ENCODE measurements around the gene TMEM198.
A peak's percentile ranks its signal among the peaks of the same experiment; 100 is the strongest.

TMEM198 gene

DNA sequence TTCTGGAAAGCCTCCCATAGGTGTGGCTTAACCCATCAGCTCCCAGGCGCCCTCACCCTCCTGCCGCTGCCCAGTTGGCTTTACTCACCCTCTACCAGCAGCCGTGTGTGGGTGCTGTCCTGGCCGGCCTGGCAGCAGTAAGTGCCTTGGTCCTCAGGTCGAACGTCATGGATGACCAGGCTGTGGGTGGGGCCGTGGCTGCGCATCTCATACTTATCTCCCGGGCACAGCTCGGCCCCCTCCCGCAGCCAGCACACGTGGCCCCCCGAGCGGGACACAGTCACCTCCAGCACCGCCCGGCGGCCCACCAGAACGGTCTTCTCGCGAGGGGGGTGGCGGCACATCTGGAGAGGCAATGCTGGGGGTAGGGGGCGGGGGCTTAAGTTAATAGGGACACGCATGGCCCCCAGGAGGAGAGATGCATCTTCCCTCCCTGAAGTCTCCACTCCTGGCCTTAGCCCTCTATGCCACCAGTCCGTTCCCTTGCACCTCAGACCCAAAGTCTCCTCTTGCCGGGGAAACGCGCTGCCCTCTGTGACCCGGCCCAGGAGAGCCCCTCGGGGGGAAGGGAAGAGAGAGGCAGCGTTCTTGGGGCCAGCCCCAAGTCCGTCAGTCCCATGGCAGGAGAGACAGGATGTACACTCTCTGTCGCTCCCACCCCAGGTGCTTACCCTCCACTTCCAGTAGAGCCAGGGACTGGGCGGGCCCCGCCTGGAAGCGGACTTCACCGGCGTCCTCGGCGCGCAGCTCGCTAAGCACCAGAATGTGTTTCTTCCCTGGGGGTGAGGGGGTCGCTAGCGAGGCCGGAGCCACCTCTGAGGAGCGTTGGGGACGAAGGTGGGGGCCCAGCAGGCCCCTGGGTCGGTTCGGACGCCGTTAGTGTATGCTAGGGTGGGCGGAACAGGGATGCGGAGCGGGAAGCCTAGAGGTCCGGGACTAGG lies 7.9 kb downstream of the TMEM198 start:
- FAIRE-seq (no peak), DNase-seq (ENCODE audit: insufficient read length, low spot score) (no peak)

GRCh38 chr2:219552382-219553167 lies 8.7 kb downstream of the TMEM198 start:
- DNase-seq (ENCODE audit: insufficient read length, low spot score) (peak; percentile 87), FAIRE-seq (peak; percentile 38)
- no peak for TF ChIP-seq POLR2AphosphoS5 (IDR thresholded peaks at IDR 0.05; ENCODE audit: low read depth, low read length)
- TF ChIP-seq SPI1 (IDR thresholded peaks at IDR 0.05; ENCODE audit: low read depth, low read length), result no peak
- no peak for TF ChIP-seq POU2F2 (IDR thresholded peaks at IDR 0.05; ENCODE audit: low read depth, low read length)

More for the DNA sequence above, 7.9 kb downstream of the TMEM198 start:
- no peak for TF ChIP-seq POU2F2 (IDR thresholded peaks at IDR 0.05; ENCODE audit: low read depth, low read length)

- DNase-seq (ENCODE audit: insufficient read length, low spot score), result no peak
- no peak for FAIRE-seq
- TF ChIP-seq POLR2A (IDR thresholded peaks at IDR 0.05; ENCODE audit: low read depth, low read length) (no peak), SPI1 (IDR thresholded peaks at IDR 0.05; ENCODE audit: low read depth, low read length) (no peak), POLR2AphosphoS5 (IDR thresholded peaks at IDR 0.05; ENCODE audit: low read depth, low read length) (no peak), TAF1 (IDR thresholded peaks at IDR 0.05; ENCODE audit: low read depth, low read length) (no peak), POU2F2 (IDR thresholded peaks at IDR 0.05; ENCODE audit: low read depth, low read length) (no peak), PAX5 (IDR thresholded peaks at IDR 0.05; ENCODE audit: insufficient read depth, low read length, severe bottlenecking) (no peak)
Measured at GRCh38 chr2:219553168-219553417, 9.3 kb downstream of the TMEM198 start.

- no peak for FAIRE-seq
- no peak for TF ChIP-seq POLR2A (IDR thresholded peaks at IDR 0.05; ENCODE audit: low read depth, low read length)
- TF ChIP-seq SPI1 (IDR thresholded peaks at IDR 0.05; ENCODE audit: low read depth, low read length), result no peak
- no peak for TF ChIP-seq TAF1 (IDR thresholded peaks at IDR 0.05; ENCODE audit: low read depth, low read length)
- TF ChIP-seq PAX5 (IDR thresholded peaks at IDR 0.05; ENCODE audit: insufficient read depth, low read length, severe bottlenecking), result no peak
- no peak for TF ChIP-seq POLR2AphosphoS5 (IDR thresholded peaks at IDR 0.05; ENCODE audit: low read depth, low read length)
- TF ChIP-seq POU2F2 (IDR thresholded peaks at IDR 0.05; ENCODE audit: low read depth, low read length), result no peak
Measured at GRCh38 chr2:219553463-219553963, 9.7 kb downstream of the TMEM198 start.

DNA sequence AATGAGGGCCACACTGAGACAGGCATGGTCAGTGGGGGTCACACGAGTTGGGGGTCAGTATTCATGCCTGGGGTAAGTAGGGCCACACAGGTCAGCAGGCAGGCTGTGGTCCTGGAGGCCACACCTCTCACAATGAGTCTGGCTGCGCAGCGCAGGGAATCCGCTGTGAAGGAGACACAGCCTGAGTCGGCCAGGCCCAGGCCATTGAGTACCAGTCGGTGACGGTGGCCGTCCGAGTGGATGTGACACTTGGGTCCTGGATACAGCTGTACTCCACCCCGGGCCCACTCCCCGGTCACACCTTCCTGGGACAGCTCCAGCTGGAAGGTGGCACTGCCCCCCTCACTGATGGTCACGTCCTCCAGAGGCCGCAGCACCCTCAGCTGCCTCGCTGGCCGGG lies 10.5 kb downstream of the TMEM198 start:
- no peak for FAIRE-seq
- DNase-seq (ENCODE audit: insufficient read length, low spot score), result no peak
- TF ChIP-seq POLR2A (IDR thresholded peaks at IDR 0.05; ENCODE audit: low read depth, low read length) (no peak), POLR2AphosphoS5 (IDR thresholded peaks at IDR 0.05; ENCODE audit: low read depth, low read length) (no peak), PAX5 (IDR thresholded peaks at IDR 0.05; ENCODE audit: insufficient read depth, low read length, severe bottlenecking) (no peak), SPI1 (IDR thresholded peaks at IDR 0.05; ENCODE audit: low read depth, low read length) (no peak), POU2F2 (IDR thresholded peaks at IDR 0.05; ENCODE audit: low read depth, low read length) (no peak), TAF1 (IDR thresholded peaks at IDR 0.05; ENCODE audit: low read depth, low read length) (no peak)

More at GRCh38 chr2:219553463-219553963, 9.7 kb downstream of the TMEM198 start:
- no peak for DNase-seq (ENCODE audit: insufficient read length, low spot score)

- DNase-seq (ENCODE audit: insufficient read length, low spot score) (no peak), FAIRE-seq (no peak)
- no peak for TF ChIP-seq POU2F2 (IDR thresholded peaks at IDR 0.05; ENCODE audit: low read depth, low read length)
- no peak for TF ChIP-seq POLR2A (IDR thresholded peaks at IDR 0.05; ENCODE audit: low read depth, low read length)
- TF ChIP-seq TAF1 (IDR thresholded peaks at IDR 0.05; ENCODE audit: low read depth, low read length), result no peak
- TF ChIP-seq SPI1 (IDR thresholded peaks at IDR 0.05; ENCODE audit: low read depth, low read length), result no peak
- no peak for TF ChIP-seq PAX5 (IDR thresholded peaks at IDR 0.05; ENCODE audit: insufficient read depth, low read length, severe bottlenecking)
- TF ChIP-seq POLR2AphosphoS5 (IDR thresholded peaks at IDR 0.05; ENCODE audit: low read depth, low read length), result no peak
Measured at GRCh38 chr2:219555956-219556355, 12.1 kb downstream of the TMEM198 start.

GRCh38 chr2:219556413-219556812 lies 12.6 kb downstream of the TMEM198 start:
- no peak for FAIRE-seq
- no peak for TF ChIP-seq TAF1 (IDR thresholded peaks at IDR 0.05; ENCODE audit: low read depth, low read length)
- no peak for TF ChIP-seq POLR2A (IDR thresholded peaks at IDR 0.05; ENCODE audit: low read depth, low read length)
- TF ChIP-seq SPI1 (IDR thresholded peaks at IDR 0.05; ENCODE audit: low read depth, low read length), result no peak
- no peak for TF ChIP-seq POU2F2 (IDR thresholded peaks at IDR 0.05; ENCODE audit: low read depth, low read length)
- no peak for TF ChIP-seq POLR2AphosphoS5 (IDR thresholded peaks at IDR 0.05; ENCODE audit: low read depth, low read length)
- no peak for TF ChIP-seq PAX5 (IDR thresholded peaks at IDR 0.05; ENCODE audit: insufficient read depth, low read length, severe bottlenecking)
- DNase-seq (ENCODE audit: insufficient read length, low spot score), result no peak

DNA sequence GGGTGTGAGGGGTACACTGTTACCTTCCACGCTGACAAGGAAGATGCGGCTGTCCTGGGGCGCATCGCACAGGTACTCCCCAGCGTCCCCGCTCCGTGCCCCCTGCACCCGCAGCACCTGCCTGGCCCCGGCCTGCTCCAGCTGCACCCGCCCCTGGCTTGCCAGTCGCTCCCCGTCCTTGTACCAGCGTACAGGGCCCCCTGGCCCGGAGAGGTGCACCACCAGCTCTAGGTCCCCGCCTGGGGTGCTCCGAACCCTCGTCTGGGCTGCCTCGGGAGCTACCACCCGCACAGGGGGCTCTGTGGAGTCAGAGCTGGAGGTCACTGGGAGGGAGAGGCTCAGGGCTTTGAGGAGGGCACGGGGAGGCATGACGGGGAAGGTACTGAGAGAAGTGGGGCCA lies 13.5 kb downstream of the TMEM198 start:
- TF ChIP-seq SPI1 (IDR thresholded peaks at IDR 0.05; ENCODE audit: low read depth, low read length) (no peak), TAF1 (IDR thresholded peaks at IDR 0.05; ENCODE audit: low read depth, low read length) (no peak), PAX5 (IDR thresholded peaks at IDR 0.05; ENCODE audit: insufficient read depth, low read length, severe bottlenecking) (no peak), POLR2AphosphoS5 (IDR thresholded peaks at IDR 0.05; ENCODE audit: low read depth, low read length) (no peak), POLR2A (IDR thresholded peaks at IDR 0.05; ENCODE audit: low read depth, low read length) (no peak), POU2F2 (IDR thresholded peaks at IDR 0.05; ENCODE audit: low read depth, low read length) (no peak)
- FAIRE-seq, result no peak

More for the DNA sequence above, 13.5 kb downstream of the TMEM198 start:
- no peak for DNase-seq (ENCODE audit: insufficient read length, low spot score)

Measured in GM12891 (cell line).